Neural cell (in vitro differentiated cells): Measurements from ENCODE around the gene TPSB2. TPM values are rescaled to one million over a fixed set of nuclear protein-coding genes. Genes with fewer than 3 reads are reported as not detected.

Source experiments
- H2AFZ ChIP-seq: fragments of 200-600, 300-800 bp; sonication (generic), shearing (Covaris generic); 2 replicates; pipeline ENCODE4 v1.6.0; 2014; ENCODE audit warnings: low read depth, mild to moderate bottlenecking, antibody characterized with exemption, low read length, moderate library complexity
- H3F3A ChIP-seq: fragments of 200-600 bp; shearing (Covaris generic); 2 replicates; pipeline ENCODE4 v1.6.1; 2016; ENCODE audit warnings: mild to moderate bottlenecking, moderate library complexity, mixed read lengths, antibody characterized with exemption, low read length; ENCODE audit not compliant: insufficient read depth, poor library complexity, severe bottlenecking
- H3K27ac ChIP-seq: fragments of 200-600, 300-800 bp; sonication (generic), shearing (Covaris generic); 2 replicates; pipeline ENCODE4 v1.5.1; 2014; ENCODE audit warnings: mild to moderate bottlenecking, low read length, moderate library complexity
- H3K27me3 ChIP-seq: fragments of 300-800, 200-600 bp; sonication (generic), shearing (Covaris generic); 2 replicates; pipeline ENCODE4 v1.6.0; 2014; ENCODE audit warnings: mild to moderate bottlenecking, low read depth, low read length, moderate library complexity; ENCODE audit not compliant: insufficient read depth
- H3K36me3 ChIP-seq: fragments of 300-800, 200-600 bp; sonication (generic), shearing (Covaris generic); 2 replicates; pipeline ENCODE4 v1.5.1; 2014; ENCODE audit warnings: mild to moderate bottlenecking, antibody characterized with exemption, low read length, moderate library complexity; ENCODE audit not compliant: insufficient read depth
- H3K4me2 ChIP-seq: fragments of 300-800, 200-600 bp; sonication (generic), shearing (Covaris generic); 2 replicates; pipeline ENCODE4 v1.6.0; 2014; ENCODE audit warnings: mild to moderate bottlenecking, low read length
- H3K4me3 ChIP-seq: fragments of 300-800, 200-600 bp; sonication (generic), shearing (Covaris generic); 2 replicates; pipeline ENCODE4 v1.5.1; 2014; ENCODE audit warnings: mild to moderate bottlenecking, low read length, moderate library complexity
- H3K79me2 ChIP-seq: fragments of 200-600 bp; shearing (Covaris generic); replicated peaks from 2 replicates; pipeline ENCODE4 v1.6.0; 2014; ENCODE audit warnings: mild to moderate bottlenecking, low read length, moderate library complexity; ENCODE audit not compliant: insufficient read depth
- H3K9ac ChIP-seq: fragments of 300-800, 200-600 bp; sonication (generic), shearing (Covaris generic); 2 replicates; pipeline ENCODE4 v1.6.1; 2016; ENCODE audit warnings: mild to moderate bottlenecking, low read length, mixed read lengths
- H3K9me2 ChIP-seq: fragments of 200-600 bp; shearing (Covaris generic); 2 replicates; pipeline ENCODE4 v1.6.1; 2016; ENCODE audit warnings: mild to moderate bottlenecking, low read length, mixed read lengths; ENCODE audit not compliant: insufficient read depth
- H3K9me3 ChIP-seq: fragments of 200-600, 300-800 bp; sonication (generic), shearing (Covaris generic); 2 replicates; pipeline ENCODE4 v1.6.1; 2016; ENCODE audit warnings: mild to moderate bottlenecking, mixed run types, low read length, moderate library complexity, mixed read lengths
- H4K20me1 ChIP-seq: fragments of 200-600 bp; shearing (Covaris generic); 2 replicates; pipeline ENCODE4 v1.6.1; 2016; ENCODE audit warnings: mild to moderate bottlenecking, mixed run types; ENCODE audit not compliant: insufficient read depth
- CTCF ChIP-seq: fragments of 450-650 bp; IDR thresholded peaks from 2 replicates; pipeline ENCODE4 v1.5.1; 2014; ENCODE audit warnings: antibody characterized with exemption, mild to moderate bottlenecking, moderate library complexity; ENCODE audit not compliant: poor library complexity, severe bottlenecking
- EP300 ChIP-seq: fragments of 450-650 bp; conservative IDR thresholded peaks from 2 replicates; pipeline ENCODE4 v1.6.1; 2014; ENCODE audit warnings: antibody characterized with exemption, mild to moderate bottlenecking, moderate library complexity; ENCODE audit not compliant: poor library complexity, severe bottlenecking
- EZH2 ChIP-seq: fragments of 200-600, 300-800 bp; shearing (Covaris generic), sonication (generic); IDR thresholded peaks from 2 replicates; pipeline ENCODE4 v1.6.1; 2014; ENCODE audit warnings: antibody characterized with exemption, low read length, borderline replicate concordance, mild to moderate bottlenecking; ENCODE audit not compliant: insufficient read depth, poor library complexity, severe bottlenecking
- MXI1 ChIP-seq: fragments of 450-650 bp; conservative IDR thresholded peaks from 2 replicates; pipeline ENCODE4 v1.6.1; 2014; ENCODE audit warnings: antibody characterized with exemption, mild to moderate bottlenecking; ENCODE audit not compliant: poor library complexity, severe bottlenecking
- POLR2AphosphoS5 ChIP-seq: IDR thresholded peaks from 2 replicates; pipeline ENCODE4 v1.6.1; 2012
- RAD21 ChIP-seq: fragments of 450-650 bp; conservative IDR thresholded peaks from 2 replicates; pipeline ENCODE4 v1.6.1; 2014; ENCODE audit warnings: antibody characterized with exemption, mild to moderate bottlenecking, moderate library complexity
- REST ChIP-seq: IDR thresholded peaks from 2 replicates; pipeline ENCODE4 v1.6.1; 2012; ENCODE audit warnings: borderline replicate concordance
- SMC3 ChIP-seq: fragments of 450-650 bp; conservative IDR thresholded peaks from 2 replicates; pipeline ENCODE4 v1.6.1; 2014; ENCODE audit warnings: antibody characterized with exemption, mild to moderate bottlenecking, moderate library complexity; ENCODE audit not compliant: poor library complexity
- TAF1 ChIP-seq: IDR thresholded peaks from 2 replicates; pipeline ENCODE4 v1.6.1; 2012; ENCODE audit warnings: low read depth
- polyA plus RNA-seq: library from polyadenylated mRNA; depleted of rRNA; stranded (reverse); fragments of >200 nt; gene quantifications from 2 replicates; pipeline ENCODE4 v1.2.3, GENCODE V29; 2014

TPSB2 gene
- polyA plus RNA-seq, 1 donor from 2014 or later = not detected

- Histone ChIP-seq H3K36me3 (no peaks in the 10 kb centered on the region), H3F3A (no peaks in the 10 kb centered on the region), H3K27me3 (no peaks in the 10 kb centered on the region), H3K9ac (no peak overlapping the region), H3K9me2 (no peaks in the 10 kb centered on the region), H3K79me2 (no peaks in the 10 kb centered on the region), H3K9me3 (no peaks in the 10 kb centered on the region), H3K4me2 (no peak overlapping the region), H3K4me3 (no peak overlapping the region), H2AFZ (no peak overlapping the region), H3K27ac (no peak overlapping the region), H4K20me1 (no peaks in the 10 kb centered on the region)
- no peak for TF ChIP-seq EZH2
- no peak for TF ChIP-seq RAD21
- no peak for TF ChIP-seq SMC3
- no peak for TF ChIP-seq CTCF
Observed at GRCh38 chr16:1216681-1217400, 13.1 kb downstream of the TPSB2 start.

GRCh38 chr16:1216296-1216619 lies 13.7 kb downstream of the TPSB2 start:
- H3K4me2 ChIP-seq = no peak overlapping the region
- no peaks in the 10 kb centered on the region for H3K9me3 ChIP-seq
- no peaks in the 10 kb centered on the region for H3K9me2 ChIP-seq
- H3K27ac ChIP-seq = no peak overlapping the region
- H3K4me3 ChIP-seq = no peak overlapping the region
- no peaks in the 10 kb centered on the region for H4K20me1 ChIP-seq
- H3F3A ChIP-seq = no peaks in the 10 kb centered on the region
- no peaks in the 10 kb centered on the region for H3K36me3 ChIP-seq
- H3K9ac ChIP-seq = no peak overlapping the region
- no peak overlapping the region for H2AFZ ChIP-seq
- TF ChIP-seq TAF1 (no peak), RAD21 (no peak), CTCF (no peak), POLR2AphosphoS5 (no peak), MXI1 (no peak), EP300 (no peak), REST (no peak), EZH2 (no peak), SMC3 (no peak)
- H3K79me2 ChIP-seq = no peaks in the 10 kb centered on the region
- no peaks in the 10 kb centered on the region for H3K27me3 ChIP-seq
